ENCODE measurements around the gene FGFR3.

FGFR3 gene

GRCh38 chr4:1792832-1793495 is at the start of gene FGFR3:
FGFR3 (plus strand) TSS chr4:1793293; CDS start chr4:1793935, 642 bp downstream.
- no peak for DNase-seq

- DNase-seq = no peak
Observed at GRCh38 chr4:1743551-1743950, 49.5 kb upstream of the FGFR3 start.

DNA sequence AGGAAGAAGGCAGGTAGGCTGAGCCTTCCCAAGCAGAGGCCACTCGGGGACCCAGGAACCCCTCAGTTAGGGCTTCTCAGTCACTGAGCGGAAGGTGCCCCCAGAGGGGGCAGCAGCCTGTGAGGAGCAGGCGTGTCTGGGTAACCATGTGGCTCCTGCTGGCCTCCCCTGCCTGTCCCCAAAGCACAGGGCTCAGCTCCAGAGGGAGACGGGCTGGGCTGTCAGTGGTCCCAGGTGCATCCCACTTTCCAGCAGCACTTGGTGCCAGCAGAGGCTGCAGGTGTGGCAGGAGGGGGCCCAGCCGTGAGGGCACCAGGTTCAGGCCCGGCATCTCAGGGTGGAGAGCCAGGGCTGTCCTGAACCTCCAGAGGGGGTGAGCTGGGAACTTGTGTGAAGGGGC is 49.1 kb upstream of the FGFR3 start:
- DNase-seq = no peak

DNA sequence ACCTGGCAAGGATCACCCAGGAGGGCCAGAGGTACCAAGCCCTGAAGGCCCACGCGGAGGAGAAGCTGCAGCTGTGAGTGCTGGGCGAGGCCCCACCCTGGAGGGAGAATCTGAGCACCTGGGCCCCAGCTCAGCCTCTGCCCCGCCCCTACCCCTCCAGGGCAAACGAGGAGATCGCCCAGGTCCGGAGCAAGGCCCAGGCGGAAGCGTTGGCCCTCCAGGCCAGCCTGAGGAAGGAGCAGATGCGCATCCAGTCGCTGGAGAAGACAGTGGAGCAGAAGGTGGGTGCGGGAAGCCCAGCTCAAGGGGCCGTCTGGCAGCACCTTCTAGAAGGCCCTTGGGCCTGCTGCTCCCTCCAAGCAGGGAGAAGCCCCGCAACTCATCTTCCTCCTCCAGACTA is 48.5 kb upstream of the FGFR3 start:
- no peak for DNase-seq

DNA sequence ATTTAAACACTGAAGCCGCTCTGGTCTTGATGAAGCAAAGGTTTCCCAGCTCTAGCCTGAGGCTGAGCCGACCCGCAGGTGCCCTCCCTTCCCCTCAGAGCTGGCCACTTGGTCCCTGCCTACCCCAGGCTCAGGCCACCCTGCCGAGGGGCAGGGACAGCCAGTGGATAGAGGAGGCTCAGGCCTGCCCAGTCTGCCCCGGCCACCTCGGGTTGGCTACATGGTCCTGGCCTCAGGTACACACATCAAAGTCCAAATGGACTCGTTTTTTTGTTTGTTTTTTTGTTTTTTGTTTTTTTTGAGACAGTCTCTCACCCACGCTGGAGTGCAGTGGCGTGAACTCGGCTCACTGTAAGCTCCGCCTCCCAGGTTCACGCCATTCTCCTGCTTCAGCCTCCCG is 47.9 kb upstream of the FGFR3 start:
- DNase-seq = no peak

- DNase-seq = no peak
Observed at GRCh38 chr4:1745697-1746096, 47.4 kb upstream of the FGFR3 start.

DNA sequence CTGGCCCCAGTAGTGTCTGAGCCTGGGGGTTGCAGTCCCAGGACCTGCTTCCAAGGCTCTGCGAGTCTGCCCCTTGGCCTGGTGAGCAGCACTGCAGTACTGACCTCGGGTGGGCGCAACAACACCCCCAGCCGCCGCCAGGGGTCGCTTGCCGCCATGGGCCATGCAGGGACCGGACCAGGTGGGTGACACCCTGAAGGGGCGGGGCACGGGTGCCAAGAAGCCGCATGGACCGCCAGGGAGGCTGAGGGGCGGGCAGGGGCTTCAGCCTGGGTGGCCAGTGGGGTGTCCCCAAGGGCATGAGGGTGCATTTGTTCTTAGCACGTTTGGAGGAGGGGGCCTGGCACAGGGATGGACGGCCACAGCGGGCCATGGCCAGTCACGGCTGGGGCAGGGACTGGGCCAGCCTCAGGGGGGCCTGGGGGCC is 46.8 kb upstream of the FGFR3 start:
- peak; percentile 7 for DNase-seq

DNA sequence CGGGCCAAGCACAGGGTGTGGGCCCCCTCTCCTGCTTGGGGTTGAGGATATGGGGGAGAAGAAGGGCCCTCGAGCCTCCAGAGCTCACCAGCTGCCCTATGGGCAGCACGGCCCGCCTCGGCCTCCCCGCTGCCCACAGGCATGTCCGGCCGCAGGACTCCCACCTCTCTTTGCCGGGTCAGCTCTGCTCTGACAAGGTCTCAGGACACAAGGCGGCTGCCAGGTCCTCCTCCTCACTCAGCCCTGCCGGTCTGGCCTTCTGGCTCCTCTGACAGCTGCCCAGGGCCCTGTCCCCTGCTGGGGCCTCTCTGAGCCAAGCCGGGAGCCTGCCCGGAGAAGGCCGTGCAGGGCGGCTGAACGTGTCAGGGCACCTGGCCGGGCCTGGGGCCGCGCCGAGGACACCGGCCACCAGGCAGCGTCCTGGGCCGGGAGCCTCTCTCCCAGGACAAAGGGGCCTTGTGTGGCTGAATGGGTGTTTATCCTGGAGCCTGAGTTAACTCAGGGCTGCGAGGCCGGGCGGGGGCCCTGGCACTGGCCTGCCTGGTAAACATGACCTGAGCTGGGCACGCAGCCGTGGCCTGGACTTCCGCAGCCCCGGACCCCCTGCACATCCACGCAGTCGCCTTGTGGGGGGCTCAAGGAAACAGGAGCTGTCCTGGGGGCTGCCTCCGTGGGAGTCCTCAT is 46.0 kb upstream of the FGFR3 start:
- DNase-seq = no peak

DNA sequence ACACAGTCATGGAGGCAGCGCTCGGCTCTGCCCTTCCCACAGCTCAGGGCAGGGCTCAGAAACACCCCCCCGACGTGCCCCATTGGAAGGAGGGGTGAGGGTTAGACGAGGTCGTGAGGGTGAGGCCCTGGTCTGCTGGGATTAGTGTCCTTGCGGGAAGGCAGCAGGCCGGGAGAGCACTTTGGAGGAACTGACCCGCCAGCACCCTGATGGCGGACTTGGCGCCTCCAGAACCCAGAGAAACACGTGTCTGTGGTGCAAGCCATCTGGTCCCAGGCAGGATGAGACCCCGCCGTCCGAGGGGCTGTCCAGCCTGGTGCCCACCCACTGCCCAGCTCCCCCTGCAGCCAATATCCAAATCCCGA is 45.5 kb upstream of the FGFR3 start:
- no peak for DNase-seq

DNA sequence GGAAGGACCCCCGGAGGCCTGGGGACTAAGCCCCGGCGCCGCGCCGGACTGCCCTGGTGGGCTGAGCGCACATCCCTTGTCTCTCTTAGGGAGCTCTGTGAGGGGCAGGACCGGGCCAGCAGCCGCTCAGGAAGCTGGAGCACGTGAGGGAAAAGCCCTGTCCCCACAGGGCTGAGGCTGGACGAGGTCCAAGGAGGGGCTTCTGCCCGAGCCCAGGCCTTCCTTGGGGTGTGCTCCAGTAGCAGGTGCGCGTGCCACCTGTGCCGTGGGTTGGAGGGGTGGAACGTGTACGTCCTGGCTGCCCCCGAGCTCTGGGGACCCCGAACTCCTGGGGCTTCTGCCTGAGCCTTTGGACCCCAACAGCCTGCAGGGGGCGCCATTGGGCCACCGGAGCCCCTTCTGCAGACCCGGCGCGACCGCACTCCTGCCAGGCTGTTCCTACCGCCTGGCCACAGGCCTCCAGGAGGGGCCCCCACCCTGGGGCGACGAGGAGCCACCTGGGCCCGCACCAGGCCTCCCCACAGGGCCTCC is 44.6 kb upstream of the FGFR3 start:
- no peak for DNase-seq

DNA sequence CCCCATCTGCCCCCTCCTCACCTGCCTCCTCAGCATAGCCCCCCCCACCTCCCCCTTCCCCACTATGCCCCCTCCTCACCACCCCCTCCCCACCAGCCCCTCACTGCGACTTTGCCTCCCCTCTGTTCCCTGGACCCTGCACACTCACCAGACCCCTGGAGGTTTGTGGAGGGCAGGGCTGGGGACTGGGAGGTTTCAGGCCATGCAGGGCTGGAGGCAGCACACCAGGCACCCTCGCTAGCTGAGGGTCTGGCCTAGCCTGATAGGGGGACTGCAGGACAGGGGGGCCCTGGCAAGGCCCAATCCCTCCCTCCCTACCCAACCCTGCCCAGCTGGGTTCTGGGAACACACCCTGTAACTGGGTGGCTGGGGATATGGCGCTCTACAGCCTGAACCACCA is 43.7 kb upstream of the FGFR3 start:
- no peak for DNase-seq

- DNase-seq = no peak
Observed at GRCh38 chr4:1749826-1750225, 43.3 kb upstream of the FGFR3 start.

- DNase-seq = no peak
Observed at GRCh38 chr4:1750381-1751154, 42.5 kb upstream of the FGFR3 start.

GRCh38 chr4:1751155-1751918 is 41.8 kb upstream of the FGFR3 start:
- no peak for DNase-seq

DNA sequence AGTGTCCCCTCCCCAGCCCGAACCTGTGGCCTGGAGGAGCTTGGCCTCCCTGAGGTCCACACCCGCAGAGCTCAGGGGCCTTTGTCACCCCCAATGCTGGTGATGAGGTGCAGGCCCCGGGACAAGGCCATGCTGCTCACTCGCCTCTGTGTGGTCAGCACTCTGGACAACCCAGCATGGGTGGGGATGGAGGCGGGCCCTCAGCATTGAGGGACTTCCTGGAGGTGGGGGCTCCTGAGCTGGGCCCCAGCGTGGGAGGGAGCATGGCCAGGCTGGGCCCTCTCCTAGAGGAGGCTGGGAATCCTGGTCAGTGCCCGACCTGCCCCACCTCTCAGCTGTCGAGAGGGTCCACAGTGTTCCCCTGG is 41.2 kb upstream of the FGFR3 start:
- no peak for DNase-seq

- no peak for DNase-seq
Observed at GRCh38 chr4:1752284-1753041, 40.6 kb upstream of the FGFR3 start.

GRCh38 chr4:1753294-1753696 is 39.8 kb upstream of the FGFR3 start:
- DNase-seq = no peak

DNA sequence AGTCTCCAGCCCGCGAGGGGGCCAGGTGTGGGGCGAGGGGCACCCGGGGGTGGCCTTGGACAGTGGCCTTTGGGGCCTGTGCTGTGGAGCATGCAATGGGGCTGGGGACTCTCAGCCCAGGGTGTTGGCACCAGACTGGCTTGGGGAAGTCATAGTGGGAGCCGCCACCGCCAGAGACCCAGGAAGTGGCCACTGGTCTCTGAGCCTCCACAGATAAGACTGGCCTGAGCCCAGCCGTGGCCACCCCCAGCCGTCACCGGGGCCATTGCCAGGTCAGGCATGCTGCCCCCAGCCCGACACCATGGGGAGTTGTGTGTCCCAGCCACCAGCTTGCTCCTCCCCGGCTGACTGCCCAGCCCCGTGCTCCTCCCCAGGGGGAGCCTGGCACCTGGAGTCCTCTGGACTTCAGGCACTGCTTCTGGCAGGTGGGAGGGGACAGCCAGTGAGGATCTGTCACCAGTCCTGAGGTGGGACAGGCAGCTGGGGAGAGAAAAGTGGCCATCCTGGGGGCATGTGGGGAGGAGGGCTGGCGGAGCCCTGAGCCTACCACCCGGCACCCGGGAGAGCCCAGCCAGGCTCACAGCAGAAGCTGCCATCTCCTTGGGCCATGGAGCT is 39.3 kb upstream of the FGFR3 start:
- DNase-seq = no peak

GRCh38 chr4:1754336-1754735 is 38.8 kb upstream of the FGFR3 start:
- DNase-seq = no peak

DNA sequence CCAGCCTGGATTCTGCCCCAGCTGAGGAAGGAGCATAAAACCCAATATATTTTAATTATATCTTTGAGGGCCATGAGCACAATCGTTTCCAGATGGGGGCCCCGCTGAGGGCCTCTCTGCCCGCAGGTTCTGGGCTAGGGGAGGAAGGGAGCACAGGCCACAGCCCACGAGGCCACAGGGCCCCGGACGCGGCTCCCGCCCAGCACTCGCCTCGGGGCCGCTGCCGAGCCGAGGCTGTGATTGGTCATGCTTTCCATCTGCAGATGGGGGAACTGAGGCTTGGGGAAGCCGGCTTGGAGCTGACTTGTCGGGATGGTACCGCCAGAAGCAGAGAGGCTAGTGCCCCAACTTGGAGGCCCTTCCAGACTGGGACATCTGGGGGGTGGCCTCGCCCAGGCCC is 37.8 kb upstream of the FGFR3 start:
- no peak for DNase-seq

DNA sequence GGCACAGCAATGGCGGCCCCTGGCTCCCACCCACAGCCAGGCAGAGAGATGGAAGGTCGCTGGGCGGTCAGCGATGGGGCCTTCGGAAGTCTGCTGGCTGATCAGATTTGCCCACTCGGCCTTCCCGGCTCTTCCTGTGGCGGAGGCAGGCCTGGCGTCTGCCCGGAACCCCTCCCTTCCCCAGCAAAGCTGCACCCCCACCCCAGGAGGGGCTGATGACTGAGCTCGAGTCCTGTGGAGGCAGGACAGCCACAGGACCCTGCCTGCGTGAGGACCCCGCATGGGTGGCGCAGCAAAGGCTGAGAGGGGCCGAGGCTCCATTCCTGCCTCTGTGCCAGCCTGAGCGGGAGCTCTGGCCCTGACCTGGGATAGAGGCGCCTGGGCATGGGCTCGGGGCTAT is 37.0 kb upstream of the FGFR3 start:
- no peak for DNase-seq

Measured in NCI-H1436 treated with DMSO at 0.1 percent for 48 hours (cell line).